ENCODE data around the gene TUBGCP2. TPM values are rescaled to one million over a fixed set of nuclear protein-coding genes. Genes with fewer than 3 reads are reported as not detected.
A peak's percentile ranks its signal among the peaks of the same experiment; 100 is the strongest.
"Not testable (repeated sequence)": the region's sequence is repeated elsewhere in the genome, so short reads cannot be mapped to it uniquely, and the experiment has no call there.

The TUBGCP2 gene
- total RNA-seq, 2 experiments from 2014 or later, result 52.3 to 58.2 TPM

- ChIA-PET POLR2A (interaction anchor here (2.5 kb wide), 1 partner anchor 10 kb away, joined by 10 read pairs; no protein-coding TSS in a partner anchor), CTCF (no interaction called here)
- DNase-seq, result no peak
- H3K9me3 Mint-ChIP-seq, result no peaks in the 10 kb centered on the region
- peaks cover 23% of the 10 kb centered on the region for H3K36me3 Mint-ChIP-seq (ENCODE audit: low read depth)
- no peak overlapping the region for H3K27ac Mint-ChIP-seq
- H3K27me3 Mint-ChIP-seq, result no peaks in the 10 kb centered on the region
- no peak overlapping the region for H3K4me3 Mint-ChIP-seq
- H3K4me1 Mint-ChIP-seq, result peaks cover 26% of the 10 kb centered on the region
Observed at GRCh38 chr10:133268532-133268931, 40.1 kb downstream of the TUBGCP2 start.

- ChIA-PET POLR2A (interaction anchor here (11.7 kb wide), 1 partner anchor 8 kb away, joined by 113 read pairs; the partner anchor contains the start of gene ADAM8), CTCF (no interaction called here)
- Mint-ChIP-seq H3K27me3 (no peaks in the 10 kb centered on the region), H3K9me3 (no peaks in the 10 kb centered on the region), H3K4me3 (no peak overlapping the region), H3K4me1 (peaks cover 33% of the 10 kb centered on the region), H3K27ac (no peak overlapping the region), H3K36me3 (ENCODE audit: low read depth) (peaks cover 29% of the 10 kb centered on the region)
- no peak for DNase-seq
Observed at GRCh38 chr10:133267829-133268228, 40.8 kb downstream of the TUBGCP2 start.

DNA sequence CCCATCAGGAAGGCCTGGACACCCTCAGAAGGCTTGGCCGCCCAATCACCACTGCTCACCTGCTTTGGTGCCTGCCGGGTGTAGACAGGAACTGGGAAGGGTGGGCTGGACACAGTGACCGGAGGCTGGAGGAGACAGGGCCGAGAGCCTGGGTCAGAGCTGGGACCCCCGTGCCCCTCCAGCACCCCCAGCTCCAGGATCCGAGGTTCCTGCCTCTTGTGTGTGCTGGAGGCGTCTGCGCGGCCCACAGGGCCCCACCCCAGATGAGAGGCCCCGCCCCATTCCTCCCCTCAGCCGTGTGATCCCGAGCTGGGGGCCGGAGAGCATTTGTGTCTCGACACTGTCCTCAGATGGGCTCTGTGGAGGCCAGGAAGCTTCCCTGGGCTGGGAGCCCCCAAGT lies 41.4 kb downstream of the TUBGCP2 start:
- H3K4me3 Mint-ChIP-seq, result no peak overlapping the region
- peaks cover 39% of the 10 kb centered on the region for H3K4me1 Mint-ChIP-seq
- DNase-seq, result no peak
- H3K9me3 Mint-ChIP-seq, result no peaks in the 10 kb centered on the region
- POLR2A ChIA-PET, result interaction anchor here (0.7 to 11.7 kb wide), 2 partner anchors 8 to 11 kb away, joined by 3 to 113 read pairs; partner anchors contain the start of gene ADAM8
- CTCF ChIA-PET, result no interaction called here
- H3K27ac Mint-ChIP-seq, result no peak overlapping the region
- H3K27me3 Mint-ChIP-seq, result no peaks in the 10 kb centered on the region
- H3K36me3 Mint-ChIP-seq (ENCODE audit: low read depth), result peaks cover 32% of the 10 kb centered on the region

DNA sequence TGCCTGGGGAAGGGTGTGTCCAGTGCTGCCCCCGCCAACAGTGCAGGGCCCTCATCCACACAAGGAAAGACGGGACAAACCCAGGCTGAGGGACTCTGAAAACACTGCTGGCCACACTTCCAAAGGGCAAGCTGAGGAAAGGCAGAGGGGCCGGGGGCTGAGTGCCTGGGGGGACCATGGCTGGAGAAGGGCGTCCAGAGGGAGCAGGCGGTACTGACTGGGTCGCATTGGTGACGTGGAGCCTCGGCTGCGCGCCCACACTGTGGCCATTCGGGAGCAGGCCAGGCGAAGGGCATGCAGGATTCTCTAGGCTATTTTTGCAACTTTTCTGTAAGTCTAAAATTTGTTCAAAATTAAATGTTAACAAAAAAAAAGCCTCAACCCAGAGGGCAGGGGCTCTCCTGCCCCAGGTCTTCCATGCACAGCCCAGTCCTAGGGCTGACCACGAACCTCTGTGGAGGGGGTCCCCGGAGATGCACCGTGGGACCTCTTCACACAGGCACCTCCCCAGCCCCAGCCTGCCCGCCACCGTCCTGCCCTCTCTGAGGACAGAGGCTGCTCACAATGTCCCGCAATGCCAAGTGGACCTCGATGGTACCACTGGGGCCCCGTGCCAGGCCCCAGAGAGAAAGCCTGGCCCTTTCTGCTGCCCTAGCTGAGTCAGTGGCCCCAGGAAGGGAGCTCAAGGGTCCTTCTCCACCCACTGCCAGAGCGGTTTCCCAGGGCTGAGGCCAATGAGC lies 42.4 kb downstream of the TUBGCP2 start:
- H3K4me3 Mint-ChIP-seq, result no peak overlapping the region
- H3K27me3 Mint-ChIP-seq, result no peaks in the 10 kb centered on the region
- H3K9me3 Mint-ChIP-seq, result no peaks in the 10 kb centered on the region
- H3K27ac Mint-ChIP-seq, result no peak overlapping the region
- peaks cover 29% of the 10 kb centered on the region for H3K36me3 Mint-ChIP-seq (ENCODE audit: low read depth)
- peaks cover 42% of the 10 kb centered on the region for H3K4me1 Mint-ChIP-seq
- CTCF ChIA-PET, result no interaction called here
- POLR2A ChIA-PET, result interaction anchor here (0.7 to 11.7 kb wide), 3 partner anchors 9 to 12 kb away, joined by 3 to 113 read pairs (median 5); partner anchors contain the start of gene ADAM8
- no peak for DNase-seq

- not testable (repeated sequence) for H3K9me3 Mint-ChIP-seq, H3K27me3 Mint-ChIP-seq, DNase-seq
- Mint-ChIP-seq H3K36me3 (ENCODE audit: low read depth) (peaks cover 29% of the 10 kb centered on the region), H3K4me1 (peaks cover 54% of the 10 kb centered on the region), H3K27ac (peak overlapping the region; percentile 80), H3K4me3 (peak overlapping the region; percentile 27)
- POLR2A ChIA-PET, result interaction anchor here (0.7 to 11.7 kb wide), 5 partner anchors 10 to 823 kb away, joined by 3 to 113 read pairs (median 5); partner anchors contain the start of gene ADAM8
- CTCF ChIA-PET, result interaction anchor here (1.2 kb wide), 1 partner anchor 14 kb away, joined by 7 read pairs; no protein-coding TSS in a partner anchor
Observed at GRCh38 chr10:133265052-133265451, 43.6 kb downstream of the TUBGCP2 start.

GRCh38 chr10:133264461-133264860 lies 44.2 kb downstream of the TUBGCP2 start:
- ChIA-PET CTCF (interaction anchor here (1.2 to 3.7 kb wide), 3 partner anchors 11 to 43 kb away, joined by 7 to 14 read pairs (median 12); partner anchors contain the start of gene ADAM8), POLR2A (interaction anchor here (0.6 to 11.7 kb wide), 7 partner anchors 8 to 823 kb away, joined by 3 to 113 read pairs (median 3); partner anchors contain the start of gene ADAM8)
- Mint-ChIP-seq H3K4me3 (peak overlapping the region; percentile 48), H3K4me1 (peaks cover 60% of the 10 kb centered on the region), H3K36me3 (ENCODE audit: low read depth) (peaks cover 29% of the 10 kb centered on the region), H3K27ac (peak overlapping the region; percentile 80), H3K27me3 (no peaks in the 10 kb centered on the region), H3K9me3 (no peaks in the 10 kb centered on the region)
- peak; percentile 73 for DNase-seq

- Mint-ChIP-seq H3K27me3 (no peaks in the 10 kb centered on the region), H3K4me1 (peaks cover 66% of the 10 kb centered on the region), H3K36me3 (ENCODE audit: low read depth) (peaks cover 29% of the 10 kb centered on the region), H3K4me3 (no peak overlapping the region), H3K27ac (peak overlapping the region; percentile 58), H3K9me3 (no peaks in the 10 kb centered on the region)
- no peak for DNase-seq
- POLR2A ChIA-PET, result interaction anchor here (0.6 to 11.7 kb wide), 6 partner anchors 9 to 126 kb away, joined by 3 to 113 read pairs (median 6); partner anchors contain the start of gene ADAM8
- CTCF ChIA-PET, result interaction anchor here (0.9 to 3.7 kb wide), 4 partner anchors 12 to 44 kb away, joined by 4 to 14 read pairs (median 10); partner anchors contain the start of gene ADAM8
Observed at GRCh38 chr10:133263674-133264073, 45.0 kb downstream of the TUBGCP2 start.

- Mint-ChIP-seq H3K4me3 (no peak overlapping the region), H3K9me3 (no peaks in the 10 kb centered on the region), H3K36me3 (ENCODE audit: low read depth) (peaks cover 29% of the 10 kb centered on the region), H3K27ac (peak overlapping the region; percentile 44), H3K4me1 (peaks cover 75% of the 10 kb centered on the region), H3K27me3 (no peaks in the 10 kb centered on the region)
- POLR2A ChIA-PET, result interaction anchor here (0.9 to 11.7 kb wide), 5 partner anchors 10 to 127 kb away, joined by 4 to 113 read pairs (median 8); partner anchors contain the start of gene ADAM8
- DNase-seq, result no peak
- CTCF ChIA-PET, result interaction anchor here (2.8 to 3.7 kb wide), 2 partner anchors 13 to 45 kb away, joined by 12 to 14 read pairs; partner anchors contain the start of gene ADAM8
Observed at GRCh38 chr10:133262696-133263095, 46.0 kb downstream of the TUBGCP2 start.

- CTCF ChIA-PET, result interaction anchor here (0.6 to 3.7 kb wide), 4 partner anchors 14 to 46 kb away, joined by 3 to 14 read pairs (median 8); partner anchors contain the start of gene ADAM8
- DNase-seq, result peak; percentile 88
- peaks cover 29% of the 10 kb centered on the region for H3K36me3 Mint-ChIP-seq (ENCODE audit: low read depth)
- H3K27me3 Mint-ChIP-seq, result no peaks in the 10 kb centered on the region
- peak overlapping the region; percentile 74 for H3K4me3 Mint-ChIP-seq
- no peaks in the 10 kb centered on the region for H3K9me3 Mint-ChIP-seq
- H3K27ac Mint-ChIP-seq, result peak overlapping the region; percentile 31
- peaks cover 83% of the 10 kb centered on the region for H3K4me1 Mint-ChIP-seq
- POLR2A ChIA-PET, result interaction anchor here (1.0 to 11.7 kb wide), 5 partner anchors 14 to 46 kb away, joined by 3 to 113 read pairs (median 5); partner anchors contain the start of gene ADAM8
Observed at GRCh38 chr10:133261726-133262325, 46.8 kb downstream of the TUBGCP2 start.

- POLR2A ChIA-PET, result interaction anchor here (1.0 to 11.7 kb wide), 5 partner anchors 14 to 47 kb away, joined by 3 to 113 read pairs (median 3); partner anchors contain the start of gene ADAM8
- DNase-seq, result peak; percentile 65
- peak overlapping the region; percentile 74 for H3K4me3 Mint-ChIP-seq
- peaks cover 84% of the 10 kb centered on the region for H3K4me1 Mint-ChIP-seq
- peaks cover 29% of the 10 kb centered on the region for H3K36me3 Mint-ChIP-seq (ENCODE audit: low read depth)
- peak overlapping the region; percentile 75 for H3K27ac Mint-ChIP-seq
- H3K27me3 Mint-ChIP-seq, result no peaks in the 10 kb centered on the region
- no peaks in the 10 kb centered on the region for H3K9me3 Mint-ChIP-seq
- CTCF ChIA-PET, result interaction anchor here (0.6 to 3.7 kb wide), 3 partner anchors 15 to 47 kb away, joined by 3 to 14 read pairs (median 3); partner anchors contain the start of gene ADAM8
Observed at GRCh38 chr10:133260895-133261725, 47.6 kb downstream of the TUBGCP2 start.

- Mint-ChIP-seq H3K4me3 (peak overlapping the region; percentile 74), H3K27me3 (no peaks in the 10 kb centered on the region), H3K4me1 (peaks cover 70% of the 10 kb centered on the region), H3K36me3 (ENCODE audit: low read depth) (peaks cover 22% of the 10 kb centered on the region), H3K9me3 (no peaks in the 10 kb centered on the region), H3K27ac (peak overlapping the region; percentile 90)
- ChIA-PET POLR2A (interaction anchor here (0.9 to 11.7 kb wide), 7 partner anchors 16 to 116 kb away, joined by 3 to 113 read pairs (median 8); partner anchors contain the start of gene ADAM8), CTCF (interaction anchor here (1.0 to 3.0 kb wide), 9 partner anchors 12 to 298 kb away, joined by 3 to 16 read pairs (median 8); no protein-coding TSS in a partner anchor)
- DNase-seq, result no peak
Observed at GRCh38 chr10:133259602-133259989, 49.1 kb downstream of the TUBGCP2 start.
